IgD-negative memory B cell (primary cell): ENCODE measurements around the gene POU3F2. TPM values are rescaled to one million over a fixed set of nuclear protein-coding genes. Genes with fewer than 3 reads are reported as not detected.

Experiments used
- H3K27ac Mint-ChIP-seq, 3 donors: one replicate each; pipeline ENCODE4 v1.8.0; 2020 to 2022; ENCODE audit warnings: mild to moderate bottlenecking in 3 of 3, mixed read lengths in 3 of 3, moderate library complexity in 1 of 3
- H3K27me3 Mint-ChIP-seq: one replicate; pipeline ENCODE4 v1.8.0; 2021; ENCODE audit warnings: mixed read lengths
- H3K36me3 Mint-ChIP-seq: one replicate; pipeline ENCODE4 v1.8.0; 2020; ENCODE audit warnings: mild to moderate bottlenecking, mixed read lengths
- H3K4me1 Mint-ChIP-seq, 3 donors: one replicate each; pipeline ENCODE4 v1.8.0; 2020 to 2022; ENCODE audit warnings: mixed read lengths in 3 of 3, mild to moderate bottlenecking in 1 of 3
- H3K4me3 Mint-ChIP-seq, 4 donors: one replicate each; pipeline ENCODE4 v1.8.0; 2020 to 2022; ENCODE audit warnings: mild to moderate bottlenecking in 4 of 4, mixed read lengths in 4 of 4, moderate library complexity in 3 of 4
- H3K9me3 Mint-ChIP-seq, 3 donors: one replicate each; pipeline ENCODE4 v1.8.0; 2020 to 2021; ENCODE audit warnings: mixed read lengths in 3 of 3, mild to moderate bottlenecking in 1 of 3
- polyA plus RNA-seq: library from polyadenylated mRNA; unstranded; fragments of 300-500 nt; fragmentation: Illumina TruSeq; gene quantifications from one replicate; pipeline ENCODE4 v1.2.3, GENCODE V29; 2021

POU3F2 gene
- polyA plus RNA-seq, 1 donor from 2014 or later, result not detected

- Mint-ChIP-seq H3K9me3 (peaks cover 0 to 6% (median 0%) of the 10 kb centered on the region in 3 donors), H3K27ac (peak overlapping the region in 2 of 3 donors; percentile 58 to 71), H3K4me1 (peaks cover 17 to 27% (median 18%) of the 10 kb centered on the region in 3 donors), H3K4me3 (peak overlapping the region in 3 of 4 donors; percentile 34 to 77 (median 70)), H3K36me3 (peaks cover 4% of the 10 kb centered on the region), H3K27me3 (peaks cover 68% of the 10 kb centered on the region)
Observed at GRCh38 chr6:98844244-98845210, 10.2 kb downstream of the POU3F2 start.

GRCh38 chr6:98845211-98846020 is 11.0 kb downstream of the POU3F2 start:
- H3K27ac Mint-ChIP-seq, result peak overlapping the region in 2 of 3 donors; percentile 23 to 40
- H3K4me3 Mint-ChIP-seq, result peak overlapping the region; percentile 25 to 86 (median 77)
- H3K9me3 Mint-ChIP-seq, result peaks cover 0 to 6% (median 0%) of the 10 kb centered on the region in 3 donors
- peaks cover 63% of the 10 kb centered on the region for H3K27me3 Mint-ChIP-seq
- peaks cover 17 to 27% (median 18%) of the 10 kb centered on the region in 3 donors for H3K4me1 Mint-ChIP-seq
- H3K36me3 Mint-ChIP-seq, result peaks cover 4% of the 10 kb centered on the region

- peak overlapping the region in 2 of 3 donors; percentile 23 to 40 for H3K27ac Mint-ChIP-seq
- H3K9me3 Mint-ChIP-seq, result peaks cover 0 to 6% (median 0%) of the 10 kb centered on the region in 3 donors
- H3K27me3 Mint-ChIP-seq, result peaks cover 60% of the 10 kb centered on the region
- peaks cover 4% of the 10 kb centered on the region for H3K36me3 Mint-ChIP-seq
- peaks cover 17 to 27% (median 18%) of the 10 kb centered on the region in 3 donors for H3K4me1 Mint-ChIP-seq
- H3K4me3 Mint-ChIP-seq, result peak overlapping the region in 3 of 4 donors; percentile 25 to 86 (median 69)
Observed at GRCh38 chr6:98846021-98846380, 11.6 kb downstream of the POU3F2 start.

- H3K4me3 Mint-ChIP-seq, result peak overlapping the region in 2 of 4 donors; percentile 41 to 44
- peaks cover 0 to 6% (median 0%) of the 10 kb centered on the region in 3 donors for H3K9me3 Mint-ChIP-seq
- peak overlapping the region in 1 of 3 donors; percentile 54 for H3K27ac Mint-ChIP-seq
- peaks cover 17 to 23% (median 18%) of the 10 kb centered on the region in 3 donors for H3K4me1 Mint-ChIP-seq
- peaks cover 4% of the 10 kb centered on the region for H3K36me3 Mint-ChIP-seq
- peaks cover 52% of the 10 kb centered on the region for H3K27me3 Mint-ChIP-seq
Observed at GRCh38 chr6:98847416-98847778, 13.0 kb downstream of the POU3F2 start.

- Mint-ChIP-seq H3K27me3 (peaks cover 50% of the 10 kb centered on the region), H3K36me3 (peaks cover 4% of the 10 kb centered on the region), H3K27ac (peak overlapping the region in 2 of 3 donors; percentile 3 to 54), H3K4me3 (peak overlapping the region in 1 of 4 donors; percentile 49), H3K9me3 (peaks cover 0 to 6% (median 0%) of the 10 kb centered on the region in 3 donors), H3K4me1 (peaks cover 15 to 23% (median 17%) of the 10 kb centered on the region in 3 donors)
Observed at GRCh38 chr6:98847779-98848538, 13.6 kb downstream of the POU3F2 start.

GRCh38 chr6:98848539-98849242 is 14.3 kb downstream of the POU3F2 start:
- peaks cover 0 to 6% (median 0%) of the 10 kb centered on the region in 3 donors for H3K9me3 Mint-ChIP-seq
- peaks cover 4% of the 10 kb centered on the region for H3K36me3 Mint-ChIP-seq
- H3K4me1 Mint-ChIP-seq, result peaks cover 15 to 23% (median 17%) of the 10 kb centered on the region in 3 donors
- H3K27ac Mint-ChIP-seq, result peak overlapping the region in 1 of 3 donors; percentile 3
- peaks cover 44% of the 10 kb centered on the region for H3K27me3 Mint-ChIP-seq
- H3K4me3 Mint-ChIP-seq, result peak overlapping the region in 1 of 4 donors; percentile 49

- H3K27me3 Mint-ChIP-seq, result no peaks in the 10 kb centered on the region
- H3K27ac Mint-ChIP-seq, result no peak overlapping the region
- peaks cover 10% of the 10 kb centered on the region for H3K36me3 Mint-ChIP-seq
- H3K4me1 Mint-ChIP-seq, result no peaks in the 10 kb centered on the region
- no peak overlapping the region for H3K4me3 Mint-ChIP-seq
- peaks cover 0 to 1% (median 0%) of the 10 kb centered on the region in 3 donors for H3K9me3 Mint-ChIP-seq
Observed at GRCh38 chr6:98864497-98864896, 30.1 kb downstream of the POU3F2 start.

GRCh38 chr6:98871057-98871456 is 36.7 kb downstream of the POU3F2 start:
- H3K36me3 Mint-ChIP-seq, result peaks cover 19% of the 10 kb centered on the region
- no peak overlapping the region for H3K27ac Mint-ChIP-seq
- peaks cover 0 to 2% (median 1%) of the 10 kb centered on the region in 3 donors for H3K9me3 Mint-ChIP-seq
- no peaks in the 10 kb centered on the region for H3K27me3 Mint-ChIP-seq
- H3K4me3 Mint-ChIP-seq, result no peak overlapping the region
- H3K4me1 Mint-ChIP-seq, result no peaks in the 10 kb centered on the region

- Mint-ChIP-seq H3K4me1 (no peaks in the 10 kb centered on the region), H3K27ac (no peak overlapping the region), H3K27me3 (no peaks in the 10 kb centered on the region), H3K36me3 (peaks cover 15% of the 10 kb centered on the region), H3K4me3 (no peak overlapping the region), H3K9me3 (peaks cover 0 to 2% (median 0%) of the 10 kb centered on the region in 3 donors)
Observed at GRCh38 chr6:98871821-98872220, 37.4 kb downstream of the POU3F2 start.

- Mint-ChIP-seq H3K36me3 (peaks cover 8% of the 10 kb centered on the region), H3K4me1 (no peaks in the 10 kb centered on the region), H3K27me3 (no peaks in the 10 kb centered on the region), H3K27ac (no peak overlapping the region), H3K9me3 (peaks cover 0 to 2% (median 0%) of the 10 kb centered on the region in 3 donors), H3K4me3 (no peak overlapping the region)
Observed at GRCh38 chr6:98875375-98875774, 41.0 kb downstream of the POU3F2 start.

- H3K4me3 Mint-ChIP-seq, result no peak overlapping the region
- H3K9me3 Mint-ChIP-seq, result peaks cover 0 to 2% (median 0%) of the 10 kb centered on the region in 3 donors
- H3K36me3 Mint-ChIP-seq, result peaks cover 12% of the 10 kb centered on the region
- no peak overlapping the region for H3K27ac Mint-ChIP-seq
- H3K4me1 Mint-ChIP-seq, result no peaks in the 10 kb centered on the region
- no peaks in the 10 kb centered on the region for H3K27me3 Mint-ChIP-seq
Observed at GRCh38 chr6:98877250-98877649, 42.9 kb downstream of the POU3F2 start.

GRCh38 chr6:98880486-98880885 is 46.1 kb downstream of the POU3F2 start:
- Mint-ChIP-seq H3K4me1 (no peaks in the 10 kb centered on the region), H3K36me3 (peaks cover 16% of the 10 kb centered on the region), H3K27ac (no peak overlapping the region), H3K9me3 (no peaks in the 10 kb centered on the region), H3K4me3 (no peak overlapping the region), H3K27me3 (no peaks in the 10 kb centered on the region)

- H3K4me3 Mint-ChIP-seq, result no peak overlapping the region
- H3K36me3 Mint-ChIP-seq, result peaks cover 14% of the 10 kb centered on the region
- no peaks in the 10 kb centered on the region for H3K27me3 Mint-ChIP-seq
- no peak overlapping the region for H3K27ac Mint-ChIP-seq
- no peaks in the 10 kb centered on the region for H3K4me1 Mint-ChIP-seq
- H3K9me3 Mint-ChIP-seq, result no peaks in the 10 kb centered on the region
Observed at GRCh38 chr6:98885330-98885729, 51.0 kb downstream of the POU3F2 start.

- Mint-ChIP-seq H3K27ac (no peak overlapping the region), H3K4me3 (no peak overlapping the region), H3K4me1 (no peaks in the 10 kb centered on the region), H3K27me3 (no peaks in the 10 kb centered on the region), H3K36me3 (peaks cover 8% of the 10 kb centered on the region), H3K9me3 (no peaks in the 10 kb centered on the region)
Observed at GRCh38 chr6:98887650-98888049, 53.3 kb downstream of the POU3F2 start.
